GM20000 (cell line): ENCODE data around the gene WDFY3.

Experiments
- DNase-seq: peaks from one replicate; pipeline ENCODE4 v3.0.0; 2012; ENCODE audit warnings: low spot score
- CTCF ChIP-seq: IDR thresholded peaks from 2 replicates; pipeline ENCODE4 v1.5.1; 2012; ENCODE audit warnings: mild to moderate bottlenecking, control low read depth; ENCODE audit errors: extremely low read depth, missing control alignments

Gene WDFY3

GRCh38 chr4:84908876-84909275 lies 57.6 kb downstream of the WDFY3 start:
- TF ChIP-seq CTCF: no peak
- DNase-seq: no peak

GRCh38 chr4:84907145-84907544 lies 59.3 kb downstream of the WDFY3 start:
- no peak for TF ChIP-seq CTCF
- no peak for DNase-seq

GRCh38 chr4:84905646-84906045 lies 60.8 kb downstream of the WDFY3 start:
- DNase-seq: no peak
- no peak for TF ChIP-seq CTCF

GRCh38 chr4:84901740-84902281 lies 64.7 kb downstream of the WDFY3 start:
- no peak for TF ChIP-seq CTCF
- DNase-seq: no peak

GRCh38 chr4:84901173-84901572 lies 65.3 kb downstream of the WDFY3 start:
- no peak for TF ChIP-seq CTCF
- no peak for DNase-seq

GRCh38 chr4:84899616-84900015 lies 66.9 kb downstream of the WDFY3 start:
- no peak for DNase-seq
- TF ChIP-seq CTCF: no peak

GRCh38 chr4:84897516-84897915 lies 69.0 kb downstream of the WDFY3 start:
- no peak for DNase-seq
- no peak for TF ChIP-seq CTCF
